ENCODE measurements around the gene TTC9. TPM values are rescaled to one million over a fixed set of nuclear protein-coding genes. Genes with fewer than 3 reads are reported as not detected.

The TTC9 gene
- total and polyA plus RNA-seq, 12 donors, result 0.74 to 4.1 (median 1.7) TPM

DNA sequence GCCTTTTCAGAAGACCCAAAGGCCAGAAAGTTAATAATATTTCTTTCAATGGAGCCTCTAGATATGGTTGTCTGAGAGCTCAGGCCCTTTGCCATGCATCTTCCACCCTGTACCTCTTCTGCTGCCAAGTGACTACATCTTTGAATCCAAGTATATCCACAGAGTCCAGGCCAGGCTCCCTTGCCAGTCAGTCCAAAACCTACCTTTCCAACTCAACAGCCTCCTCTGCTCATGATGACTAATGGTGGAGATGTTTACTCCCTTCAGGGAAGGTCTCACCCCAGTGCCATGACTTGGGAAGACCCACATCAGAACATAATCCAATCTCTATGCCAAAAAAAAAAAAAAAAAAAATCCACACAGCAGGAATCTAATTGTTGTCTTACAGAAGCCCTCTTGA lies 20.4 kb downstream of the TTC9 start:
- intact Hi-C loops (cut with DNase I), result no loop called here
- no peak for TF ChIP-seq POLR2A (IDR thresholded peaks at IDR 0.05)
- Histone ChIP-seq H3K4me1 (replicated peaks in 1 of 2) (peaks cover 0 to 18% of the 10 kb centered on the region in 2 donors), H3K27ac (no peak overlapping the region), H3K27me3 (no peaks in the 10 kb centered on the region), H3K36me3 (replicated peaks in 1 of 2) (no peaks in the 10 kb centered on the region), H3K9me3 (replicated peaks in 1 of 3) (no peaks in the 10 kb centered on the region), H3K4me3 (no peak overlapping the region)
- DNase-seq, result no peak

GRCh38 chr14:70662816-70663215 lies 21.1 kb downstream of the TTC9 start:
- H3K4me1 ChIP-seq (replicated peaks in 1 of 2), result peaks cover 0 to 18% of the 10 kb centered on the region in 2 donors
- H3K27me3 ChIP-seq, result no peaks in the 10 kb centered on the region
- no peak overlapping the region for H3K4me3 ChIP-seq
- H3K27ac ChIP-seq, result no peak overlapping the region
- intact Hi-C loops (cut with DNase I), result no loop called here
- WGBS, 4 donors, result 88 to 97% (median 95%) methylated on average over 4 of the region's 4 CpGs
- no peaks in the 10 kb centered on the region for H3K9me3 ChIP-seq (replicated peaks in 1 of 3)
- TF ChIP-seq CTCF (IDR thresholded peaks at IDR 0.05) (no peak), POLR2A (IDR thresholded peaks at IDR 0.05) (no peak)
- no peak for DNase-seq
- no peaks in the 10 kb centered on the region for H3K36me3 ChIP-seq (replicated peaks in 1 of 2)

DNA sequence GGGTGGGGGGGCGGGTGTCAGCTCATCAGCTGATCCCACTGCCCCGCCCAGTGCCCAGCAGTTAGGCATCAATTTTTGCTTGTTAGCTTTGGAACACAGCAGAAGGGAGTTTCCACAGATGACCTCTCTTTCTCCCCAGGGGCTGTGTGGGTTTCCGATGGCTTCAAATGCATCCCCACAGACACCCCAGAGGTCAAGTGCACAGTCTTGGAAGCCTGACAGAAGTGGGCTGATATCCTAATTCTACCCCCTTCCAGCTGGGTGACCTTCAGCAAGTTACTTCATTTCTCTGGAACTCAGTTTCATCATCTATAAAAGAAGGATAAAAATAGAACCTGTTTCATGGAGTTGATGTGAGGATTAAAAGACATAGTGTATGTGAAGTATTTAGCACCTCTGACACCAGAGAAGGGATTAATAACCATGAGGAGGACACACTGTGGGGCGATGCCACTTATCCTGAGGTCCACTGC lies 22.0 kb downstream of the TTC9 start:
- Histone ChIP-seq H3K27ac (peak overlapping the region in 2 of 5 donors; percentile 22 to 60), H3K27me3 (no peaks in the 10 kb centered on the region), H3K9me3 (replicated peaks in 1 of 3) (no peaks in the 10 kb centered on the region), H3K4me1 (replicated peaks in 1 of 2) (peaks cover 0 to 18% of the 10 kb centered on the region in 2 donors), H3K4me3 (no peak overlapping the region), H3K36me3 (replicated peaks in 1 of 2) (no peaks in the 10 kb centered on the region)
- peak in 5 of 7 donors; percentile 43 to 83 (median 55) for DNase-seq
- WGBS, 4 donors, result 42 to 78% (median 60%) methylated on average over 3 to 4 of the region's 4 CpGs
- intact Hi-C loops (cut with DNase I), result no loop called here
- TF ChIP-seq POLR2A (IDR thresholded peaks at IDR 0.05) (no peak), CTCF (IDR thresholded peaks at IDR 0.05) (no peak)

GRCh38 chr14:70664698-70665447 lies 23.2 kb downstream of the TTC9 start:
- H3K4me3 ChIP-seq, result no peak overlapping the region
- no peak for DNase-seq
- TF ChIP-seq POLR2A (IDR thresholded peaks at IDR 0.05) (no peak), CTCF (IDR thresholded peaks at IDR 0.05) (no peak)
- H3K9me3 ChIP-seq (replicated peaks in 1 of 3), result no peaks in the 10 kb centered on the region
- no peaks in the 10 kb centered on the region for H3K27me3 ChIP-seq
- H3K27ac ChIP-seq, result no peak overlapping the region
- WGBS, 4 donors, result 80 to 87% (median 85%) methylated on average over 5 to 6 of the region's 6 CpGs
- intact Hi-C loops (cut with DNase I), result no loop called here
- H3K36me3 ChIP-seq (replicated peaks in 1 of 2), result no peaks in the 10 kb centered on the region
- H3K4me1 ChIP-seq (replicated peaks in 1 of 2), result peaks cover 0 to 18% of the 10 kb centered on the region in 2 donors
